GM18907 (cell line): ENCODE results near the gene PSKH1.
"Not testable (repeated sequence)": the region's sequence is repeated elsewhere in the genome, so short reads cannot be mapped to it uniquely, and the experiment has no call there.

Experiments
- ATAC-seq: cut with Tn5 transposase; IDR thresholded peaks from one replicate; pipeline ENCODE4 v1.9.1; 2021; ENCODE audit warnings: mild to moderate bottlenecking, moderate library complexity; ENCODE audit not compliant: unreplicated experiment

Gene PSKH1

DNA sequence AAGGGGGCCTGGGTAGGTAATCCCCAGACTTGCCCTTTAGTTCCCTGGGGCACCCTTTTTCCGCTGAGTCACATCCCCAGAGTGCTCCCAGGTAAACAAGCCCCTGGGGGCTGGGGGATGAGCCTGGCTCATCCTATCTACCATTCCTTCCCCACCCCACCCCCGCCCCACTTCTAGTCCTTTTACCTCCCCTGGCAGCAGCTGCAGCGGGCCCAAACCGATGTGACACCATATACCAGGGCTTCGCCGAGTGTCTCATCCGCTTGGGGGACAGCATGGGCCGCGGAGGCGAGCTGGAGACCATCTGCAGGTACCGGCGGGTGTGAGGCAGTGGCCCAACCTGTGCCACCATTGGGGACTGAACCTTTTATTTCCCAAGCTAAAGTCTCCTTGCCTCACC is 7.5 kb upstream of the PSKH1 start:
- no peak for ATAC-seq

DNA sequence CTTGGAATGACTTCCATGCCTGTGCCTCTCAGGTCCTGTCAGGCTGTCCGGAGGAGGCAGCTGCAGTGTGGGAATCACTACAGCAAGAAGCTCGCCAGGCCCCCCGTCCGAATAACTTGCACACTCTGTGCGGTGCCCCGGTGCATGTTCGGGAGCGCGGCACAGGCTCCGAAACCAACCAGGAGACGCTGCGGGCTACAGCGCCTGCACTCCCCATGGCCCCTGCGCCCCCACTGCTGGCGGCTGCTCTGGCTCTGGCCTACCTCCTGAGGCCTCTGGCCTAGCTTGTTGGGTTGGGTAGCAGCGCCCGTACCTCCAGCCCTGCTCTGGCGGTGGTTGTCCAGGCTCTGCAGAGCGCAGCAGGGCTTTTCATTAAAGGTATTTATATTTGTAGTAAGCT is 7.1 kb upstream of the PSKH1 start:
- ATAC-seq: no peak

DNA sequence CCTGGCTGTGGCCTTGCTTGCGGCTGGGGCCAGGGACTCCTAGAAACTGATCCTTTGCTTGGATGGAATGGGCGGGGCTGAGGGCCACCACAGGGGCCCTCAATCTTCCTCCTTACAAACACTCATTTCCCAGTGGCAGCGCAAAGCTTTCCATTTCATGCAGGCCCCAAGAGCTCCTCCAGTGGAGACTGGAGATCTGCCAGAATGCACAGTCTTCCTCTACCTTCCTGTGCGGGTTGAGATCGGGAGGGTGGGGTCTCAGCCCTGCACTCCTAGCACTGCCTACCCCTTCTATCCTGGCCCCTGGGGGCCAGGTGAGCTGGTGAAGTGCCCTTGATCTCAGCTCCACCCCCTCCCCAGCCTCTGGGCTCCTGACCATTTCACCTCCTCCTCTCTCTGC is 6.7 kb upstream of the PSKH1 start:
- no peak for ATAC-seq

DNA sequence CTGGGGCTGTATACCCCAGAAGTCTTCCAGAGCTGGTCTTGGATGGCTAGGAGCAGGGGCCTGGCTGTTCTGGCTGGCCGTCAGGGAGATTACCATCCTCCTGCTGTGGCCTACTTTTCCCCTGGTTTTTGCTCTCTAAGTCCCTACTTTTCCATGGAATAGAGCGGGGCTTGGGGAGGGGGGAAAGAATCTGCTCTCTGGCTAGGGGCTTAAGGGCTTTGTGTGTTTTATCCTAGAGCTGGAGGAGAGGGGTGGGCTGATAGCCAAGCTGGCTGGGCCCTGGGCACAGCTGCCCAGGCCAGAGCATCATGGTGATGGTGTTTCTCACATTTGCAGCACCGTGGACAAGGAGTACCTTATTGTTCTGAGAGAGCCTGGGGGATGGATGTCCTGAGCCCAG is 4.7 kb upstream of the PSKH1 start:
- ATAC-seq: no peak

DNA sequence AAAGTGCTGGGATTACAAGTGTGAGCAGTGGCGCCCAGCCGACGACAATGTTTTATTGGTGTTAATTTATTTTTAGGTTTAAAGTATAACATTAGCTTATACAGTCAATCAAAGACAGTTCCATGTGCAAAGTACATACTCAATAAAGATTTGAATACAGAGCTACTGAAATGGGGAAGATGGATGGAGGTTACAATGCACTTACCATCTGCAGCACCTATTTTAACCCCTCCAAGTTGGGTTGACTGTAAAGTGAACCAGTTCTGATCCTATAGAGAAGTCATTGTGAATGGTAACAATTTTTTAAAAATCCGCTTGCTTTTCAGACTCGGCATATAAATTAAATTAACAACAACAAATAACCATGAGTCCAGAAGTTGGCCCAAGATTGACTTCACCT is 679 bp upstream of the PSKH1 start:
- no peak for ATAC-seq

DNA sequence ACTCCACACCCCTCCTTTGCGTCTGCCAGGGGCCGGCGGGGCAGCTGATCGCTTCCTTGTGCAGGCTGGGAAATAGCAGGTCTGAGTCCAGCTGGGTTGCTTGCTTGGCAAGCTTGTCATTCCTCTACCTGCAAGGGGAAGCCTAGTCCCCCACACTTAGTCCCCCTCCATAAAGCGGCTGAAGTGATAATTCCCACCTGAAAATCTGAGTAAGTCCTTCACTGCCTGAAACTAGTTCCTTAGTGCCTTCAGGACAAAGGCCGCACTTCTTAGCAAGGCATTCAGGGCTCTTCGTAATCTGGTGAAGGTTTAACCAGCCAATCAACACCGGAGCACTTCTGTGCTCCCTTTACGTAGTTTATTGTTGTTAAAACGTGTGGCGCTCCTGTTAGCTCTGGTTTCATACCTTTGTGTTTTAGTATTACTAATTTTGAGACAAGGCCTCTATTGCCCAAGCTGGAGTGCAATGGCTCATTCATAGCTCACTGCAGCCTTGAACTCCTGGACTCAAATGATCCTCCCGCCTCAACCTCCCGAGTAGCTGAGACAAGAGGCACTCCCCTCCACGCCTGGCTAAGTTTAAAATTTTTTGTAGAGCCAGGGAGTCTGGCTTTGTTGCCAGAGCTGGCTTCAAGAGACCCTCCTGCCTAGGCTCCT is 817 bp downstream of the PSKH1 start:
- no peak for ATAC-seq

DNA sequence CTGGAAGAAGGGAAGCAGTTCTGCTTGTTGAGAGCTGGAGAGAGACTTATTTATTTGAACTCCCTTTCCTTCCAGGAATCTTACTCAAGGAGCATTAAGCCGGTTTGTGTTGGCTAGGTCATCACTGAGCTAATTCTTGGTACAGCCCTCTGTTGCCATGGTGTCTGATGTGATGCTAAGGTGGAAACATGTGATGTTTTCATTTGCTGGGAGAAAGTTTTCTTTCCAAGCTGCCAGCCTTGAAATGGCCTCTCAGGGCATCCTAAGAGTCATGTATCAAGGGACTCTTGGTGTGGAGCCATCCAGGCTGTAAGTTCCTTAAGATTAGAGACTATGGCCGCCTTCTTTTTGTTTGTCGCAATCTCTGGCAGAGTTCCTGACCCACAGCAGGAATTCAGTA is 4.2 kb downstream of the PSKH1 start:
- ATAC-seq: no peak

DNA sequence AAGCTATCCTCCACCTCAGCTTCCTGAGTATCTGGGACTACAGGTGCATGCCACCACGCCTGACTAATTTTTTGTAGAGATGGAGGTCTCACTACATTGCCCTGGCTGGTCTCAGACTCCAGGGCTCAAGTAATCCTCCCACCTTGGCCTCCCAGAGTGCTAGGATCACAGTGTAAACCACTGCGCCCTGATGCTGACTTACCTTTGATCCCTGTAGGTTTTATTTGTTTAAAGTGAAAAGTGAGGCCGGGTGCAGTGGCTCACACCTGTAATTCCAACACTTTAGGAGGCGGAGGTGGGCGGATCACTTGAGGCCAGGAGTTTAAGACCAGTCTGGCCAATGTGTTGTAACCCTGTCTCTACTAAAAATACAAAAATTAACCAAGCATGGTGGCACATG is 8.7 kb downstream of the PSKH1 start:
- ATAC-seq: no peak

DNA sequence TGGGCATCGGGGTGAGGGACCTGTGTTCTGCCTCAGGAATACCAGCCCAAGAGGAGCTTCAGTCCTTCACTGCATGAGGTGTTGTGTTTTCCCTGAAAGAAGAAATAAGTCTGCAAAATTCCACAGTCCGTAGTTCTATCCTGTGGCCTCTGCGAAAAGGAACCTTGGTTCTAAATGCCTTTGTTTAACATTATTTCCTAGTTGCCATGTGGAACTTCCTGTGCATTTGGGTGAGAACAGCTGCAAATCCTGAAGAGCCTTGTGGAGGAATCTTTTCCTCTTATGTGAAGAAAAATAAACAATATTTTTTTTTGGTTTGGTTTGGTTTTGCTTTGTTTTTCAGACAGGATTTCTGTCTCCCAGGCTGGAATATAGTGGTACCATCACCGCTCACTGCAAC is 9.8 kb downstream of the PSKH1 start:
- no peak for ATAC-seq

DNA sequence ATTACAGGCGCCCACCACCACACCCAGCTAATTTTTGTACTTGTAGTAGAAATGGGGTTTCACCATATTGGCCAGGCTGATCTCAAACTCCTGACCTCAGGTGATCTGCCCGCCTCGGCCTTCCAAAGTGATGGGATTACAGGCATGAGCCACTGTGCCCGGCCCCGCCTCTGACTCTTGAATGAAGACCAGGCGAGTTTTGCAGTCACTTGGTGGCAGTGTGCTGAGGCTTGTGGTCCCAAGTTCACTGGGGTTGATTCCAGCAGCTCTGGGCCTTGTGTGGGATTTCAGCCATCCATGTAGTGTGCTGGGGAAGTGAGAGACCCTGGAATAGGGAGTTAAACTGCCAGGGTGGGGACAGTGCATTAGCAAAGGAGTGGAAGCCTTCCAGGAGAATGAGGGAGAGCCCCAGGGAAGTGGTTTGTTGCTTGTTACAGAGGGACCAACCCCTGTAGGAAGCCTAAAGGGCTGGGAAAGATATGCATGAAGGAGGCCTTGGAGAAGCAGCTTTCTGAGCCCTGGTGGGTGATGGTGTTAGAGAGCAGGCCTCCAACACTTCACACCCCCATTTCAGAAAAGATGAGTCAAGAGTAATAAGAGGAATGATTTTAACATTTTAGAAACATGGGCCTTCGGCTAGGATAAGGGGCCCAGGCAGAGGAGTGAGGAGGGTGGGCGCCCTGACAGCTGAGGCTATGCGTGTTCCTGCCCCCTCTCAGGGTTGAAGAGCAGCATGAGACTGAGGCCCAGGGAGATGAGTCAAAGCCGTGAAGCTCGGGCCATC is 14.5 kb downstream of the PSKH1 start:
- no peak for ATAC-seq

DNA sequence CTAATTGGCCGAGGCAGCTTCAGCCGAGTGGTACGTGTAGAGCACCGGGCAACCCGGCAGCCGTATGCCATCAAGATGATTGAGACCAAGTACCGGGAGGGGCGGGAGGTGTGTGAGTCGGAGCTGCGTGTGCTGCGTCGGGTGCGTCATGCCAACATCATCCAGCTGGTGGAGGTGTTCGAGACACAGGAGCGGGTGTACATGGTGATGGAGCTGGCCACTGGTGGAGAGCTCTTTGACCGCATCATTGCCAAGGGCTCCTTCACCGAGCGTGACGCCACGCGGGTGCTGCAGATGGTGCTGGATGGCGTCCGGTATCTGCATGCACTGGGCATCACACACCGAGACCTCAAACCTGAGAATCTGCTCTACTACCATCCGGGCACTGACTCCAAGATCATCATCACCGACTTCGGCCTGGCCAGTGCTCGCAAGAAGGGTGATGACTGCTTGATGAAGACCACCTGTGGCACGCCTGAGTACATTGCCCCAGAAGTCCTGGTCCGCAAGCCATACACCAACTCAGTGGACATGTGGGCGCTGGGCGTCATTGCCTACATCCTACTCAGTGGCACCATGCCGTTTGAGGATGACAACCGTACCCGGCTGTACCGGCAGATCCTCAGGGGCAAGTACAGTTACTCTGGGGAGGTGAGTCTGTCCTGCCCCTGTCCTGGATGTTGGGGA is 16.1 kb downstream of the PSKH1 start:
- ATAC-seq: no peak

DNA sequence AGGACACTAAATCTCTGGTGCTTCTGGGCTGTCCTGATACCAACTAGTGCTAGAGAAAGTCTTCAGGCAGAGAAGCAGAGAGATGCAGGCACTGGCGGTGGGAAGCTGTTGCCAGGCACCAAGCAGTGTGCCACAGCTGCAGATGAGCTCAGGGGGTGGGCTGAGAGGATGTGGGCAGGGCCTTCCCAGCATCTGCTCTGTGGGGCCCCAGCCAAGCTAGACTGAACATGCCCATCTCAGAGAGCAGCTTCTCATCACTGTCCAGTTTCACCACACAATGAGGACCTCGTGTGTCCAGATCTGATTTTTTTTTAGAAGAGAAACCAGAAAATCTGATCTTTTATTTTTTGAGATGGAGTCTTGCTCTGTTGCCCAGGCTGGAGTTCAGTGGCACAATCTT is 17.1 kb downstream of the PSKH1 start:
- no peak for ATAC-seq

DNA sequence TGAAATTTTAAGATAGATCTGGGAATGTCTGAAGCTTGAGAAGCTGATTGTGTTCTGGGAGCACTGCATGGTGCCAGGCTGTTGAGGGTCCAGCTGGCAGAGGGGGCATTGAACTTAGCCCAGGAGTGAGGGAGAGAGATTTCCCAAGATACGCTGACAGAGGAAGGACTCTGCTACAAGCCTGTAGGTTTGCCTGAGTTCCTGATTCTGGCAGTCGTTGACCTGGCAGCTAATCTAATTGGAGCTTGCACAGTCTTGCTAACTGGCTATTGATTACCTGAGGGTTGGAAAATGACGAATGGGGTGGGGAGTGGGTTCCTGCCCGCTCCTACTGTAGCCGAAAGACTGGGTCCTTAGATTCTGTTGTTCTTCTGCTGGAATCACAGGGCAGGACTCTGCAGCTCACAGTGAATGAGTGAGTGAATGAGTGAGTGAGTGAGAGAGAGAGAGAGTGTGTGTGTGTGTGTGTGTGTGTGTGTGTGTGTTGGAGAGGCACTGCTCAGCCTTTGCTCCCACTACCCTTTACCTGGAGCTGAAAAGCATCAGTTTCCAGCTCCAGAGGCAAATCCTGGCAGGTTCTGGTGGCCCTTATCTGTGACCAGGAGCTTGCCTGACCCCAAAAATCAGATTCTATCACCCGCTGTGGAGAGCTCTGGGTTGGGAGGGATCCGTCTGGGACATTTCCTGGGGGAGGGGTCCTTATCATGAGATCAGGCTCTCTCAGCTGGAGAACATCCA is 21.9 kb downstream of the PSKH1 start:
- no peak for ATAC-seq

DNA sequence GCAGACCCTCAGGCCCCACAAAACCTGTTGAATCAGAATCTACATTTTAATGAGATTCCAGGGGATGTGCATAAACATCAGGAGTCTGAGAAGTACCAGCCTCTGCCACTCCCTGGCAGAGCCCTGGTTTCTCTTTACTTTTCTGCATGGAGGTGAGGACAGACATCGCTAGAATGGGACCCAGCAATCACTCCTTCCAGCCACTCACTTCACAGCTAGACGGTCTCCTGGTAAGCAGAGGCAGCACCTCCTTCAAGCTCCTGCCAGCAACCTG is 22.4 kb downstream of the PSKH1 start:
- ATAC-seq: not testable (repeated sequence)

DNA sequence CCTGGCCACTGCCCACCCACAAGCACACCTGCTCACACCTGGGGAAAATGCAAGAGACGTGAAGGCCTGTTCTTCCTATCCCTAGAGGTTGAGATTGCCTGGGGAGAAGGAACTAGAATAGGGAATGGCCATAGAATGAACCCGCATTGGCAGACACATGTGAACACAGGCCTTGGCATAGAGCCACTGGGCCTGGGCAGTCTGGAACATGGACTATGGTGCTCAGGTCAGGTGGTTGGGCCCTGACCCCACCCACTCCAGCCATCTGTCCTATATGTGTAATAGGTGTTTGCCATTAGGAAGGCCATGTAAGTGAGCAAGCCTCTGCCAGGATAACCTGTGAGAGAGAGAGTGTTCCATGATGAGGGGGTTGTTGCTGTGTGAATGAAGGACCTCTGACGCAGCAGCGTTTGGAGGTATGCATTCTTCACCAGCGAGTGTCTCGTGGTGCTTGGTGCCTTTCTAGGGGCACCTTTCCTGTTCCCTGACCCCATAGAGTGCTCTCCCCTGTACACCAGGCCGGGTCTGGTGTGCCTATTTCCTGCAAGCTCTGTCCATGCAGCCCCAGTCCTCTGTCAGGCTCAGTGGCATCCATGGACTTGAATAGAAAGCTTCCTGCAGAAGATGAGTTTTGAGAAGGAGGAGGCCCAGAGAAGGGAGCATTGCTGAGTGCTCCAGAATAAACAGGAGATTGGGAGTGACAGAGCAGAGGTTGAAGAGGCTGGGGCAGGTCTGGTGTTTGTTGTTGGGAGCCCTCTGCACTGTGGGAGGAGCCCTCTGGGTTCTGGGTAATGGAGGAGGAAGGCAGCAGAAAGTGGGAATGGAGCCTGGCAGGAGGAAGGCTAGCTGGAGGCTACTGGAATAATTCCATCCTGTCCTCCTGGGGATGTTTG is 23.0 kb downstream of the PSKH1 start:
- no peak for ATAC-seq

DNA sequence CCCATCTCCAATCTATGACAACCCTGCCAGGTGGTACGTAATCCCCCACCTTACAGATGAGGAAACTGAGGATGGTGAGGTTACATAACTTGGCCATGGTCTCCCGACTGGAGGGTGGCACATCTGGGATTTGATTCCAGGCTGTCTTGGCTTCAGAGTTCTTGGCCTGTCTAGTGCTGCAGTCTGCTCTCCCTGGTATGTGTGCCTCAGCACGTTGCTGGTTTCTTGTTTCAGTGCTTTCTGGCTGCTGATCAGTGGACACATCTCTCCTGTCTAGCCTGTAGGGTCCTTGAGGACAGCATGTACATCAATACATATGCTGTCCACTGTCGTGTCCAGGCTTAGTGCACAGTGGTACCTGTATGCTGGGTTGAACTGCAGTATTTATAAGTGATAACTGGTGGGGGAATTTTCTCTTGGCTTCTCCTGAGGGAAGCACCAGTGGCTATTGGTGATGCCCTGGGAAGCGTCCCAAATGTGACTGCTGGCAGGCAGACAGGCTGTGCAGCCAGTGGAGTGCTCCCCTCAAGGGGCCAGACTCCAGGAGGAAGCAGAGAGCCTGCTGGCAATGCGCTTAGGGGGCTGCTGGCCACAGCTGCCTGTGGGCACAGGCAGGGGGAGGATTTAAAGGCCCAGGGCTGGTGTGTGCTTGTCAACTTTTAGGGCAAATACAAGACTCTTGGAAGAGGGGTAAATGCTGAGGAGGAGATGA is 24.2 kb downstream of the PSKH1 start:
- no peak for ATAC-seq

DNA sequence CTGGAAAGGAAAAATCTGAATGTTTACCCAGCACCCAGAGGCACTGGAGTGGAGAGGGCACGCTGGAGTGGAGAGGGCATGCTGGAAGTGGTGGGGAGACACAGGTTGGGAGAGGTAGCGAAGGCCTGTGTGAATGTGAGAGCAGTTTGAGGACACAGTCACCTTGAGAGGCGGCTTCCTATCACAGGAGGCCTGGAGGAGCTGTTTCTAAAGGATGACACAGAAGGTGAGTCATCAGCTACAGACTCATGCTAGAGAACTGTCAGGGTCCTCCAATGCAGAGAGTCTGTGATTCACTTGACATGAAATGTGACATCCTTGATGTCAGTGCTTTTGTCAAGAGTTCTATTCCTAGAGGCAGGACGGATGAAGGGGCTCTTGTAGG is 24.8 kb downstream of the PSKH1 start:
- ATAC-seq: no peak

DNA sequence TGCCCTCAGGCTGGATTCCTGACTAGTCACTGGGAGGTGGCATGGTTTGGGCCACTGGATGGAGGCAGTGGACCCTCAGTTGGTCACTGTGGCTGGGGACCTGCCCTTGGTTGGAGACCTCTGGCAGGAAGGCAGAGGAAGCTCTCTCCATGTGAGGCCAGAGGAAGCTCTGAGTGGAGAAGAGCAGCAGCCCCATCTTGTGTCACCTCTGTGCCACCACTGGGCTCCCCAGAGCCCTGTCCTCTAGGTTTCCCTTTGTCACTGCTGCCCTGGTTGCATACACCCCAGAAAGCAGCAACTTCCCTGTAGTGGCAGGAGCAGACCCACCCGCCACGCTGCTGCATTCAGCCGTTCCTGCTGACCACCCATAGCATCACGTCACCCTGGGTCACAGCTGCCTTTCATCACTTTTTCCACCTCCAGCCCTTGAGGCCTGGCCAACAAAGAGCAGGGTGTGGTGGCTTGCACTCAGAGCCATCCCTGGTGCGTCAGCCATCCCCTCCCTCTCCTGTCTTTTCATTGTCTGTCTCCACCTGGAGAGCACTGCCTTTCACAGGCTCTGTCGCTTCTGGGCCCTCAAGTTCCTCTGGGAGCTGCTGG is 26.7 kb downstream of the PSKH1 start:
- no peak for ATAC-seq

DNA sequence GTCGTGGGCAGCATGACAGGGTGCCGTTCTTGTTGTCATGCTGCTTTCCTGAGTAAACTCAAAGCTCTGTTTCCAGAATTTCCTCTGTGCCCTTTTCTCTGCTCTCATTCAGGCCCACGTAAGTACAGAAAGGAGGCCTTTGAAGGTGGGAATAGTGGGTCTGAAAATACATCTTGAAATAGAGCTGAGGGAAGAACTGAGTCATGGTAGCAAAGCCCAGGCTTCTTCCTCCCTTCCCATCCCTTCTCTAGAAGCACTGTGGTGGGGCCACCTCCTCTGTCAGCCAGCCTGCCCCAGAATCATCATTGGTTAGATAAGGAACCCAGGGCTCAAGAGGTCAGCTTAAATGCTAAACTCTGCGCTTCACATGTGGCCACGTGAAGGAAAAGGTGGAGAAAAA is 29.2 kb downstream of the PSKH1 start:
- ATAC-seq: no peak

DNA sequence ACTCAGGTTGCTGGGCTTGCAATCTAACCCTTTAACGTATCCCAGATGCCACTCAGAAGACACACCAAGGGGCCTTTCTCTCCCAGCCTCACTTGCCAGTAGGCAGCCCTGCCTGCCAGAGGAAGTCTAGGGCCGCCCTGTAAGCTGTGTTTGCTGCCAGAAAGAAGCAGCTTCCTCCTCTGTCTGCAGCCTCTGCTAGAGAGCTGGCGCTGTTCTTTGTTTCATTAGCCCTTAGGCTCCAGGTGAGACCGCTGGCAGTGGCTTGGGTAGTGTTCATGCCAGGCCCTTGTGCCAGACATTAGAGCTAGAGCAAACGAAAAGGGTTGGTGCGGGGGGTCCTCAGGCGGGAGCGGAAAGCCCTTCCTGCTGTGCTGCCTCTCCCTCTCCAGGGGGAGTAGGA is 29.7 kb downstream of the PSKH1 start:
- no peak for ATAC-seq
